WTC11 (cell line): ENCODE measurements around the gene DCST2. TPM values are rescaled to one million over a fixed set of nuclear protein-coding genes. Genes with fewer than 3 reads are reported as not detected.

Source experiments
- ATAC-seq: fragments of 200-7000 bp; cut with Tn5 transposase; 2 replicates; pipeline ENCODE4 v1.10.0; 2021; ENCODE audit warnings: mild to moderate bottlenecking, moderate library complexity
- CTCF ChIA-PET: fragments of 300-600 bp; sonication (Branson Sonifier 250); formaldehyde crosslinking; loops from one replicate; lab custom pipeline; 2021; ENCODE audit warnings: antibody characterized with exemption; lab: Charles Lee
- POLR2A ChIA-PET: fragments of 350-600 bp; sonication (Branson Sonifier 250); formaldehyde crosslinking; loops from one replicate; lab custom pipeline; 2021; ENCODE audit warnings: antibody characterized with exemption; lab: Charles Lee
- DNase-seq: peaks from one replicate; pipeline ENCODE4 v3.0.0; 2021; ENCODE audit warnings: low spot score
- H3K27ac Mint-ChIP-seq: 2 replicates; pipeline ENCODE4 v1.8.0; 2021; ENCODE audit warnings: mixed read lengths
- H3K27me3 Mint-ChIP-seq: 2 replicates; pipeline ENCODE4 v1.8.0; 2021; ENCODE audit warnings: low read depth, mild to moderate bottlenecking, moderate library complexity, mixed read lengths
- H3K36me3 Mint-ChIP-seq: 2 replicates; pipeline ENCODE4 v1.8.0; 2021; ENCODE audit warnings: mixed read lengths
- H3K4me1 Mint-ChIP-seq: 2 replicates; pipeline ENCODE4 v1.8.0; 2022; ENCODE audit warnings: mixed read lengths
- H3K4me3 Mint-ChIP-seq: 2 replicates; pipeline ENCODE4 v1.8.0; 2021; ENCODE audit warnings: mild to moderate bottlenecking, moderate library complexity, mixed read lengths
- H3K9me3 Mint-ChIP-seq: 2 replicates; pipeline ENCODE4 v1.8.0; 2021; ENCODE audit warnings: mixed read lengths
- ARID4B ChIP-seq: sonication (generic); formaldehyde crosslinking; IDR thresholded peaks from 2 replicates; pipeline ENCODE4 v1.8.0; 2023; ENCODE audit warnings: missing genetic modification reagents, mild to moderate bottlenecking, borderline replicate concordance
- ATF1 ChIP-seq: sonication (generic); formaldehyde crosslinking; IDR thresholded peaks from 2 replicates; pipeline ENCODE4 v1.8.1; 2023; ENCODE audit warnings: mild to moderate bottlenecking, moderate library complexity, missing genetic modification reagents
- CBFB ChIP-seq: sonication (generic); formaldehyde crosslinking; IDR thresholded peaks from 2 replicates; pipeline ENCODE4 v1.8.1; 2022; ENCODE audit warnings: mild to moderate bottlenecking, low read depth, missing genetic modification reagents
- EMX1 ChIP-seq: fragments of 250-450 bp; sonication (Bioruptor Pico); IDR thresholded peaks from 2 replicates; pipeline ENCODE4 v1.8.0; 2021; ENCODE audit warnings: mild to moderate bottlenecking
- ETV6 ChIP-seq: sonication (generic); formaldehyde crosslinking; IDR thresholded peaks from 2 replicates; pipeline ENCODE4 v1.8.1; 2022; ENCODE audit warnings: mild to moderate bottlenecking, missing genetic modification reagents
- FOXP4 ChIP-seq: sonication (generic); formaldehyde crosslinking; IDR thresholded peaks from 2 replicates; pipeline ENCODE4 v1.8.0; 2022; ENCODE audit warnings: mild to moderate bottlenecking, missing genetic modification reagents
- HMGA2 ChIP-seq: fragments of 250-450 bp; sonication (Bioruptor Pico); IDR thresholded peaks from 2 replicates; pipeline ENCODE4 v1.4.0; 2021; ENCODE audit warnings: mild to moderate bottlenecking, moderate library complexity
- JAZF1 ChIP-seq: fragments of 250-450 bp; sonication (Bioruptor Pico); IDR thresholded peaks from 2 replicates; pipeline ENCODE4 v1.9.0; 2021; ENCODE audit warnings: moderate library complexity, mild to moderate bottlenecking, inconsistent platforms
- KAT7 ChIP-seq: sonication (generic); formaldehyde crosslinking; IDR thresholded peaks from 2 replicates; pipeline ENCODE4 v1.8.1; 2023; ENCODE audit warnings: missing genetic modification reagents, mild to moderate bottlenecking, borderline replicate concordance
- MAX ChIP-seq: sonication (generic); formaldehyde crosslinking; IDR thresholded peaks from 2 replicates; pipeline ENCODE4 v1.8.0; 2022; ENCODE audit warnings: mild to moderate bottlenecking, missing genetic modification reagents
- NFYB ChIP-seq: sonication (generic); formaldehyde crosslinking; conservative IDR thresholded peaks from 2 replicates; pipeline ENCODE4 v1.8.0; 2022; ENCODE audit warnings: low read depth, missing genetic modification reagents
- NR3C1 ChIP-seq: sonication (generic); formaldehyde crosslinking; conservative IDR thresholded peaks from 2 replicates; pipeline ENCODE4 v1.8.1; 2023; ENCODE audit warnings: low read depth, mild to moderate bottlenecking, missing genetic modification reagents
- SP1 ChIP-seq: sonication (generic); formaldehyde crosslinking; conservative IDR thresholded peaks from 2 replicates; pipeline ENCODE4 v1.8.1; 2022; ENCODE audit warnings: missing genetic modification reagents
- ZNF532 ChIP-seq: fragments of 250-450 bp; sonication (Bioruptor Pico); IDR thresholded peaks from 2 replicates; pipeline ENCODE4 v1.9.0; 2021; ENCODE audit warnings: mild to moderate bottlenecking, borderline replicate concordance
- total RNA-seq: library from RNA; stranded (reverse); gene quantifications from 3 replicates; pipeline ENCODE4 v1.2.3, GENCODE V29; 2021

DCST2 gene
- total RNA-seq, 1 experiment from 2014 or later: 0.83 TPM

- peaks cover 19% of the 10 kb centered on the region for H3K4me1 Mint-ChIP-seq
- no peaks in the 10 kb centered on the region for H3K27me3 Mint-ChIP-seq
- H3K9me3 Mint-ChIP-seq: no peaks in the 10 kb centered on the region
- CTCF ChIA-PET: interaction anchor here (0.6 to 8.3 kb wide), 17 partner anchors 13 to 496 kb away, joined by 3 to 176 read pairs (median 20); partner anchors contain the start of genes ADAM15, CHRNB2, CKS1B and EFNA3
- POLR2A ChIA-PET: interaction anchor here (0.7 to 3.5 kb wide), 5 partner anchors 17 to 104 kb away, joined by 3 to 10 read pairs (median 3); no protein-coding TSS in a partner anchor
- H3K36me3 Mint-ChIP-seq: peaks cover 21% of the 10 kb centered on the region
- ATAC-seq (peak; percentile 74), DNase-seq (peak; percentile 93)
- TF ChIP-seq ATF1: no peak
- peak; percentile 6; the same call in 1 of the 2 replicates for TF ChIP-seq NFYB (CRISPR knock-in tag)
- TF ChIP-seq HMGA2 (CRISPR knock-in tag): no peak
- TF ChIP-seq FOXP4 (CRISPR knock-in tag): peak; percentile 82
- 0 out of 2 replicates have a peak, but pooled peaks have one; percentile 51 for TF ChIP-seq CBFB
- no peak for TF ChIP-seq NR3C1 (CRISPR knock-in tag)
- TF ChIP-seq ARID4B (CRISPR knock-in tag): no peak
- TF ChIP-seq JAZF1 (CRISPR knock-in tag): no peak
- TF ChIP-seq ETV6: peak; percentile 92
- TF ChIP-seq ZNF532 (CRISPR knock-in tag): no peak
- no peak for TF ChIP-seq KAT7 (CRISPR knock-in tag)
- TF ChIP-seq SP1: peak; percentile 62
- TF ChIP-seq MAX (CRISPR knock-in tag): peak; percentile 18; the same call in 1 of the 2 replicates
- 0 out of 2 replicates have a peak, but pooled peaks have one; percentile 8 for TF ChIP-seq EMX1 (CRISPR knock-in tag)
- H3K4me3 Mint-ChIP-seq: peak within 1 kb of the TSS; percentile 91
- peak within 1 kb of the TSS; percentile 98 for H3K27ac Mint-ChIP-seq
Measured at GRCh38 chr1:155063550-155064110, 30.0 kb upstream of the DCST2 start, which contains the start of gene EFNA4. Gene EFNA4, plus strand, starts transcription at chr1:155063740. Its CDS starts 84 bp downstream, at chr1:155063824.
